SK-N-SH (cell line): Measurements from ENCODE around the gene EPHA6. TPM values are rescaled to one million over a fixed set of nuclear protein-coding genes. Genes with fewer than 3 reads are reported as not detected.

Experiments
- CTCF ChIA-PET: fragments of 300-600, 350-600 bp; formaldehyde crosslinking; extraction: SDS; loops from one replicate; lab custom pipeline; 2021; lab: Yijun Ruan, JAX
- POLR2A ChIA-PET: fragments of 350-600 bp; sonication (Branson Sonifier 250); formaldehyde crosslinking; extraction: SDS; loops from one replicate; lab custom pipeline; 2020; ENCODE audit warnings: antibody characterized with exemption, inconsistent platforms; lab: Yijun Ruan, JAX
- DNase-seq: peaks from one replicate; pipeline ENCODE4 v3.0.0; 2012
- H2AFZ ChIP-seq: fragments of 200-600 bp; sonication (generic); 2 replicates; pipeline ENCODE4 v1.8.1; 2016; ENCODE audit warnings: antibody characterized with exemption, mild to moderate bottlenecking, low read depth
- H3F3A ChIP-seq: fragments of 200-600 bp; sonication (generic); replicated peaks from 2 replicates; pipeline ENCODE3; 2016; ENCODE audit warnings: antibody characterized with exemption, mild to moderate bottlenecking; ENCODE audit not compliant: insufficient read depth
- H3K27ac ChIP-seq, 2 experiments: fragments of 200-500 bp in 1 of 2; fragments of 200-600 bp in 1 of 2; sonication (Bioruptor generic) in 1 of 2; sonication (generic), shearing (Covaris generic) in 1 of 2; 2 replicates each; pipeline versions ENCODE4 v1.5.1 to v1.6.1; 2014 to 2016; ENCODE audit warnings: low read depth in 2 of 2, inconsistent platforms in 1 of 2, low read length in 1 of 2, mild to moderate bottlenecking in 1 of 2, mixed read lengths in 1 of 2
- H3K27me3 ChIP-seq: fragments of 200-600 bp; sonication (generic), shearing (Covaris generic); 2 replicates; pipeline ENCODE4 v1.6.1; 2016; ENCODE audit warnings: mixed run types; ENCODE audit not compliant: insufficient read depth
- H3K36me3 ChIP-seq, 2 experiments: fragments of 200-500 bp in 1 of 2; fragments of 200-600 bp in 1 of 2; sonication (Bioruptor generic) in 1 of 2; sonication (generic) in 1 of 2; replicated peaks in 1 of 2; 2 replicates each; pipeline versions ENCODE3 to v1.5.1; 2014 to 2016; ENCODE audit warnings: low read length in 1 of 2, mild to moderate bottlenecking in 1 of 2; ENCODE audit not compliant: insufficient read depth in 2 of 2, control insufficient read depth in 1 of 2
- H3K4me1 ChIP-seq, 2 experiments: fragments of 200-500 bp in 1 of 2; fragments of 200-600 bp in 1 of 2; sonication (Bioruptor generic) in 1 of 2; sonication (generic), shearing (Covaris generic) in 1 of 2; 2 replicates each; pipeline versions ENCODE4 v1.5.1 to v1.6.1; 2014 to 2016; ENCODE audit warnings: low read depth in 1 of 2, low read length in 1 of 2, mixed run types in 1 of 2; ENCODE audit not compliant: insufficient read depth in 2 of 2, control insufficient read depth in 1 of 2
- H3K4me2 ChIP-seq: fragments of 200-600 bp; sonication (generic), shearing (Covaris generic); 2 replicates; pipeline ENCODE4 v1.6.1; 2017; ENCODE audit warnings: mixed run types
- H3K4me3 ChIP-seq, 2 experiments: fragments of 200-500 bp in 1 of 2; fragments of 200-600 bp in 1 of 2; sonication (Bioruptor generic) in 1 of 2; sonication (generic), shearing (Covaris generic) in 1 of 2; 2 replicates each; pipeline versions ENCODE4 v1.5.1 to v1.8.1; 2014 to 2016; ENCODE audit warnings: low read depth in 2 of 2, inconsistent platforms in 1 of 2, low read length in 1 of 2, mild to moderate bottlenecking in 1 of 2, mixed read lengths in 1 of 2, moderate library complexity in 1 of 2
- H3K79me2 ChIP-seq: fragments of 200-600 bp; sonication (generic); 2 replicates; pipeline ENCODE4 v1.8.1; 2017; ENCODE audit warnings: mild to moderate bottlenecking; ENCODE audit not compliant: insufficient read depth
- H3K9ac ChIP-seq: fragments of 200-600 bp; sonication (generic); 2 replicates; pipeline ENCODE4 v1.6.1; 2017; ENCODE audit warnings: mixed run types
- H3K9me2 ChIP-seq: fragments of 200-600 bp; sonication (generic); 2 replicates; pipeline ENCODE4 v1.6.1; 2017; ENCODE audit warnings: mixed run types
- H3K9me3 ChIP-seq: fragments of 200-600 bp; sonication (generic); 2 replicates; pipeline ENCODE4 v1.6.1; 2017; ENCODE audit warnings: mixed run types, mild to moderate bottlenecking, moderate library complexity
- H4K20me1 ChIP-seq: fragments of 200-600 bp; sonication (generic); 2 replicates; pipeline ENCODE4 v1.6.1; 2017; ENCODE audit warnings: mild to moderate bottlenecking, mixed run types; ENCODE audit not compliant: insufficient read depth
- CHD2 ChIP-seq: fragments of 150-350 bp; IDR thresholded peaks from 2 replicates; pipeline ENCODE4 v1.6.1; 2018; ENCODE audit warnings: low read length; ENCODE audit not compliant: partially characterized antibody
- FOSL2 ChIP-seq: IDR thresholded peaks from 2 replicates; pipeline ENCODE4 v1.4.0; 2012; ENCODE audit warnings: low read depth, mild to moderate bottlenecking, moderate library complexity, borderline replicate concordance
- MXI1 ChIP-seq: IDR thresholded peaks from 2 replicates; pipeline ENCODE4 v1.6.1; 2012; ENCODE audit warnings: mild to moderate bottlenecking, low read depth, low read length, improper control_type of control experiment
- SIN3A ChIP-seq: IDR thresholded peaks from 2 replicates; pipeline ENCODE4 v1.6.1; 2012; ENCODE audit warnings: low read depth, mild to moderate bottlenecking, low read length, moderate library complexity, borderline replicate concordance
- TAF1 ChIP-seq: IDR thresholded peaks from 2 replicates; pipeline ENCODE4 v1.6.1; 2012; ENCODE audit warnings: low read depth, mild to moderate bottlenecking, low read length, moderate library complexity, borderline replicate concordance
- TCF12 ChIP-seq: IDR thresholded peaks from 2 replicates; pipeline ENCODE4 v1.4.0; 2012
- USF1 ChIP-seq: IDR thresholded peaks from 2 replicates; pipeline ENCODE4 v1.4.0; 2012; ENCODE audit warnings: low read depth, borderline replicate concordance
- USF2 ChIP-seq: fragments of 150-350 bp; IDR thresholded peaks from 2 replicates; pipeline ENCODE4 v1.6.1; 2017; ENCODE audit warnings: antibody characterized with exemption, low read length, low read depth, borderline replicate concordance
- ZBTB33 ChIP-seq: IDR thresholded peaks from 2 replicates; pipeline ENCODE4 v1.4.0; 2012; ENCODE audit warnings: low read depth, borderline replicate concordance
- WGBS: methylation state at CpG from one replicate; pipeline ENCODE4 v1.1.6; 2017; ENCODE audit warnings: low lambda C conversion rate; 5-methylcytosine and 5-hydroxymethylcytosine counted together
- polyA plus RNA-seq, 3 experiments: library from polyadenylated mRNA; depleted of rRNA; stranded (reverse); fragments of >200 nt; gene quantifications; 2 replicates each; pipeline ENCODE4 v1.2.3, GENCODE V29; 2012

The EPHA6 gene
- polyA plus RNA-seq, 1 of the 3 experiments (the other 2 are of a cell fraction): not detected

GRCh38 chr3:97228966-97229365 is 414.6 kb downstream of the EPHA6 start:
- TF ChIP-seq SIN3A: no peak
- TF ChIP-seq FOSL2: no peak
- no peak for TF ChIP-seq ZBTB33
- no peak for TF ChIP-seq TAF1
- TF ChIP-seq USF1: no peak
- no peak for TF ChIP-seq CHD2
- TF ChIP-seq MXI1: no peak
- CTCF ChIA-PET: interaction anchor here (0.6 kb wide), 1 partner anchor 376 kb away, joined by 3 read pairs; no protein-coding TSS in a partner anchor
- no peak overlapping the region for H3K4me3 ChIP-seq

GRCh38 chr3:97230486-97230885 is 416.1 kb downstream of the EPHA6 start:
- no peak overlapping the region for H3K4me2 ChIP-seq
- no peak overlapping the region for H3K4me3 ChIP-seq
- CTCF ChIA-PET: no interaction called here
- TF ChIP-seq USF2 (no peak), TCF12 (no peak)
- TF ChIP-seq, all 33 proteins: peak for 0
- Histone ChIP-seq H3F3A (no peaks in the 10 kb centered on the region), H3K9me3 (no peaks in the 10 kb centered on the region), H3K79me2 (no peaks in the 10 kb centered on the region), H3K27ac (no peak overlapping the region), H3K36me3 (no peaks in the 10 kb centered on the region), H3K27me3 (no peaks in the 10 kb centered on the region), H3K9ac (no peak overlapping the region), H2AFZ (no peak overlapping the region), H4K20me1 (no peaks in the 10 kb centered on the region), H3K9me2 (no peaks in the 10 kb centered on the region), H3K4me1 (peaks cover 0 to 6% of the 10 kb centered on the region in 2 experiments; a peak in 2 of 4 replicates)
- 17% methylated on average over 3 of the region's 3 CpGs for WGBS
- DNase-seq: no peak
- POLR2A ChIA-PET: no interaction called here

More at GRCh38 chr3:97228966-97229365, 414.6 kb downstream of the EPHA6 start:
- 11% methylated on average over 1 of the region's 1 CpG for WGBS
- H3K4me1 ChIP-seq: peaks cover 0 to 6% of the 10 kb centered on the region in 2 experiments; a peak in 2 of 4 replicates
- H3K79me2 ChIP-seq: no peaks in the 10 kb centered on the region
- no peaks in the 10 kb centered on the region for H3K27me3 ChIP-seq
- no peaks in the 10 kb centered on the region for H3K9me3 ChIP-seq
- H3F3A ChIP-seq: no peaks in the 10 kb centered on the region
- no peak overlapping the region for H2AFZ ChIP-seq
- no peak for DNase-seq
- POLR2A ChIA-PET: no interaction called here
- no peaks in the 10 kb centered on the region for H4K20me1 ChIP-seq
- no peak overlapping the region for H3K9ac ChIP-seq
- no peaks in the 10 kb centered on the region for H3K36me3 ChIP-seq
- H3K27ac ChIP-seq: no peak overlapping the region
- H3K9me2 ChIP-seq: no peaks in the 10 kb centered on the region
- H3K4me2 ChIP-seq: no peak overlapping the region
